GM23338 (cell line): Measurements from ENCODE around the gene PITRM1.

Experiments used
- CREB1 ChIP-seq: fragments of 250-450 bp; sonication (Bioruptor Pico); IDR thresholded peaks from 2 replicates; pipeline ENCODE4 v1.5.0; 2020; ENCODE audit warnings: low read depth, mild to moderate bottlenecking, moderate library complexity
- EZH2 ChIP-seq: fragments of 200-600 bp; sonication (generic); IDR thresholded peaks from one replicate; pipeline ENCODE4 v1.8.0; 2017; ENCODE audit warnings: antibody characterized with exemption, mild to moderate bottlenecking, low read depth; ENCODE audit not compliant: unreplicated experiment
- EZH2phosphoT487 ChIP-seq: fragments of 200-600 bp; sonication (generic); IDR thresholded peaks from one replicate; pipeline ENCODE4 v1.8.1; 2018; ENCODE audit warnings: antibody characterized with exemption; ENCODE audit not compliant: unreplicated experiment
- JUNB ChIP-seq: IDR thresholded peaks from one replicate; pipeline ENCODE4 v1.6.1; 2016; ENCODE audit warnings: antibody characterized with exemption; ENCODE audit not compliant: unreplicated experiment
- NANOG ChIP-seq: IDR thresholded peaks from 2 replicates; pipeline ENCODE4 v1.6.1; 2016; ENCODE audit warnings: antibody characterized with exemption, borderline replicate concordance
- POLR2AphosphoS5 ChIP-seq: IDR thresholded peaks from 2 replicates; pipeline ENCODE4 v1.6.1; 2016; ENCODE audit warnings: antibody characterized with exemption, low read depth
- REST ChIP-seq: IDR thresholded peaks from one replicate; pipeline ENCODE4 v1.6.1; 2018; ENCODE audit warnings: antibody characterized with exemption; ENCODE audit not compliant: unreplicated experiment
- STAT1 ChIP-seq: IDR thresholded peaks from one replicate; pipeline ENCODE4 v1.6.1; 2016; ENCODE audit warnings: antibody characterized with exemption; ENCODE audit not compliant: unreplicated experiment
- ZNF114 ChIP-seq: fragments of 250-450 bp; sonication (Bioruptor Pico); IDR thresholded peaks from 2 replicates; pipeline ENCODE4 v1.5.0; 2020; ENCODE audit warnings: mild to moderate bottlenecking, moderate library complexity
- ZNF331 ChIP-seq: fragments of 250-450 bp; sonication (Bioruptor Pico); IDR thresholded peaks from 2 replicates; pipeline ENCODE4 v1.5.0; 2020; ENCODE audit warnings: low read depth, mild to moderate bottlenecking, moderate library complexity
- TF ChIP-seq, protein P1 (sequence below), 2 experiments: fragments of 200-600 bp in 1 of 2; sonication (generic) in 1 of 2; conservative IDR thresholded peaks; 2 replicates each; pipeline versions ENCODE4 v1.5.1 to v1.6.1; 2016 to 2017; ENCODE audit warnings: antibody characterized with exemption in 2 of 2, low read depth in 2 of 2, mild to moderate bottlenecking in 2 of 2, moderate library complexity in 1 of 2
- TF ChIP-seq, protein P2 (sequence below): IDR thresholded peaks from 2 replicates; pipeline ENCODE4 v1.6.1; 2016; ENCODE audit warnings: antibody characterized with exemption
- TF ChIP-seq, protein P3 (sequence below): fragments of 250-450 bp; sonication (Bioruptor Pico); IDR thresholded peaks from 2 replicates; pipeline ENCODE4 v1.5.0; 2020; ENCODE audit warnings: mild to moderate bottlenecking, moderate library complexity

DNA sequence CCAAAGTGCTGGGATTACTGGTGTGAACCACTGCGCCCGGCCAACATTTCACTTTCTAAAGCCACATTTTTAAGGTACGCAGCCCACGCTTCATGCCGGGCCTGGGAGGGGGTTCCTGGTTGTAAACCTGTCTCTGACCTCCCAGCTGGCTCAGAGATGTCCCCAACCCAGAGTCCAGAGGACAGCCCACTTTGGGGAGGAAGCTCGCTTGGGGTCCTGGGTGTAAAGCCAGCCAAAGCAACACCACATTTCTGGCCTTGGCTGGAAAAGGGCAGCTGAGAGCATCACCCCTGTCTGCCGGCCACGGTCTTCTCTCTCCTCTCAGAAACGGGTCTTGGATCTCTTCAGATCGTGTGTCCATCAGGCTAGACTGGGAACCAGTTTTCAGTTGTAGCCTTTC, 23.9 kb upstream of the PITRM1 start:
- TF ChIP-seq, protein P1, sequence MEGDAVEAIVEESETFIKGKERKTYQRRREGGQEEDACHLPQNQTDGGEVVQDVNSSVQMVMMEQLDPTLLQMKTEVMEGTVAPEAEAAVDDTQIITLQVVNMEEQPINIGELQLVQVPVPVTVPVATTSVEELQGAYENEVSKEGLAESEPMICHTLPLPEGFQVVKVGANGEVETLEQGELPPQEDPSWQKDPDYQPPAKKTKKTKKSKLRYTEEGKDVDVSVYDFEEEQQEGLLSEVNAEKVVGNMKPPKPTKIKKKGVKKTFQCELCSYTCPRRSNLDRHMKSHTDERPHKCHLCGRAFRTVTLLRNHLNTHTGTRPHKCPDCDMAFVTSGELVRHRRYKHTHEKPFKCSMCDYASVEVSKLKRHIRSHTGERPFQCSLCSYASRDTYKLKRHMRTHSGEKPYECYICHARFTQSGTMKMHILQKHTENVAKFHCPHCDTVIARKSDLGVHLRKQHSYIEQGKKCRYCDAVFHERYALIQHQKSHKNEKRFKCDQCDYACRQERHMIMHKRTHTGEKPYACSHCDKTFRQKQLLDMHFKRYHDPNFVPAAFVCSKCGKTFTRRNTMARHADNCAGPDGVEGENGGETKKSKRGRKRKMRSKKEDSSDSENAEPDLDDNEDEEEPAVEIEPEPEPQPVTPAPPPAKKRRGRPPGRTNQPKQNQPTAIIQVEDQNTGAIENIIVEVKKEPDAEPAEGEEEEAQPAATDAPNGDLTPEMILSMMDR (conservative IDR thresholded peaks at IDR 0.05; ENCODE audit: low read depth in 2 of 2), result no peak
- TF ChIP-seq JUNB (no peak), POLR2AphosphoS5 (no peak), EZH2 (no peak), EZH2phosphoT487 (no peak), CREB1 (no peak), NANOG (no peak), REST (no peak), ZNF331 (CRISPR knock-in tag) (no peak), ZNF114 (CRISPR knock-in tag) (no peak), STAT1 (no peak)
- TF ChIP-seq, protein P2, sequence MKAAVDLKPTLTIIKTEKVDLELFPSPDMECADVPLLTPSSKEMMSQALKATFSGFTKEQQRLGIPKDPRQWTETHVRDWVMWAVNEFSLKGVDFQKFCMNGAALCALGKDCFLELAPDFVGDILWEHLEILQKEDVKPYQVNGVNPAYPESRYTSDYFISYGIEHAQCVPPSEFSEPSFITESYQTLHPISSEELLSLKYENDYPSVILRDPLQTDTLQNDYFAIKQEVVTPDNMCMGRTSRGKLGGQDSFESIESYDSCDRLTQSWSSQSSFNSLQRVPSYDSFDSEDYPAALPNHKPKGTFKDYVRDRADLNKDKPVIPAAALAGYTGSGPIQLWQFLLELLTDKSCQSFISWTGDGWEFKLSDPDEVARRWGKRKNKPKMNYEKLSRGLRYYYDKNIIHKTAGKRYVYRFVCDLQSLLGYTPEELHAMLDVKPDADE, result no peak
- TF ChIP-seq, protein P3, sequence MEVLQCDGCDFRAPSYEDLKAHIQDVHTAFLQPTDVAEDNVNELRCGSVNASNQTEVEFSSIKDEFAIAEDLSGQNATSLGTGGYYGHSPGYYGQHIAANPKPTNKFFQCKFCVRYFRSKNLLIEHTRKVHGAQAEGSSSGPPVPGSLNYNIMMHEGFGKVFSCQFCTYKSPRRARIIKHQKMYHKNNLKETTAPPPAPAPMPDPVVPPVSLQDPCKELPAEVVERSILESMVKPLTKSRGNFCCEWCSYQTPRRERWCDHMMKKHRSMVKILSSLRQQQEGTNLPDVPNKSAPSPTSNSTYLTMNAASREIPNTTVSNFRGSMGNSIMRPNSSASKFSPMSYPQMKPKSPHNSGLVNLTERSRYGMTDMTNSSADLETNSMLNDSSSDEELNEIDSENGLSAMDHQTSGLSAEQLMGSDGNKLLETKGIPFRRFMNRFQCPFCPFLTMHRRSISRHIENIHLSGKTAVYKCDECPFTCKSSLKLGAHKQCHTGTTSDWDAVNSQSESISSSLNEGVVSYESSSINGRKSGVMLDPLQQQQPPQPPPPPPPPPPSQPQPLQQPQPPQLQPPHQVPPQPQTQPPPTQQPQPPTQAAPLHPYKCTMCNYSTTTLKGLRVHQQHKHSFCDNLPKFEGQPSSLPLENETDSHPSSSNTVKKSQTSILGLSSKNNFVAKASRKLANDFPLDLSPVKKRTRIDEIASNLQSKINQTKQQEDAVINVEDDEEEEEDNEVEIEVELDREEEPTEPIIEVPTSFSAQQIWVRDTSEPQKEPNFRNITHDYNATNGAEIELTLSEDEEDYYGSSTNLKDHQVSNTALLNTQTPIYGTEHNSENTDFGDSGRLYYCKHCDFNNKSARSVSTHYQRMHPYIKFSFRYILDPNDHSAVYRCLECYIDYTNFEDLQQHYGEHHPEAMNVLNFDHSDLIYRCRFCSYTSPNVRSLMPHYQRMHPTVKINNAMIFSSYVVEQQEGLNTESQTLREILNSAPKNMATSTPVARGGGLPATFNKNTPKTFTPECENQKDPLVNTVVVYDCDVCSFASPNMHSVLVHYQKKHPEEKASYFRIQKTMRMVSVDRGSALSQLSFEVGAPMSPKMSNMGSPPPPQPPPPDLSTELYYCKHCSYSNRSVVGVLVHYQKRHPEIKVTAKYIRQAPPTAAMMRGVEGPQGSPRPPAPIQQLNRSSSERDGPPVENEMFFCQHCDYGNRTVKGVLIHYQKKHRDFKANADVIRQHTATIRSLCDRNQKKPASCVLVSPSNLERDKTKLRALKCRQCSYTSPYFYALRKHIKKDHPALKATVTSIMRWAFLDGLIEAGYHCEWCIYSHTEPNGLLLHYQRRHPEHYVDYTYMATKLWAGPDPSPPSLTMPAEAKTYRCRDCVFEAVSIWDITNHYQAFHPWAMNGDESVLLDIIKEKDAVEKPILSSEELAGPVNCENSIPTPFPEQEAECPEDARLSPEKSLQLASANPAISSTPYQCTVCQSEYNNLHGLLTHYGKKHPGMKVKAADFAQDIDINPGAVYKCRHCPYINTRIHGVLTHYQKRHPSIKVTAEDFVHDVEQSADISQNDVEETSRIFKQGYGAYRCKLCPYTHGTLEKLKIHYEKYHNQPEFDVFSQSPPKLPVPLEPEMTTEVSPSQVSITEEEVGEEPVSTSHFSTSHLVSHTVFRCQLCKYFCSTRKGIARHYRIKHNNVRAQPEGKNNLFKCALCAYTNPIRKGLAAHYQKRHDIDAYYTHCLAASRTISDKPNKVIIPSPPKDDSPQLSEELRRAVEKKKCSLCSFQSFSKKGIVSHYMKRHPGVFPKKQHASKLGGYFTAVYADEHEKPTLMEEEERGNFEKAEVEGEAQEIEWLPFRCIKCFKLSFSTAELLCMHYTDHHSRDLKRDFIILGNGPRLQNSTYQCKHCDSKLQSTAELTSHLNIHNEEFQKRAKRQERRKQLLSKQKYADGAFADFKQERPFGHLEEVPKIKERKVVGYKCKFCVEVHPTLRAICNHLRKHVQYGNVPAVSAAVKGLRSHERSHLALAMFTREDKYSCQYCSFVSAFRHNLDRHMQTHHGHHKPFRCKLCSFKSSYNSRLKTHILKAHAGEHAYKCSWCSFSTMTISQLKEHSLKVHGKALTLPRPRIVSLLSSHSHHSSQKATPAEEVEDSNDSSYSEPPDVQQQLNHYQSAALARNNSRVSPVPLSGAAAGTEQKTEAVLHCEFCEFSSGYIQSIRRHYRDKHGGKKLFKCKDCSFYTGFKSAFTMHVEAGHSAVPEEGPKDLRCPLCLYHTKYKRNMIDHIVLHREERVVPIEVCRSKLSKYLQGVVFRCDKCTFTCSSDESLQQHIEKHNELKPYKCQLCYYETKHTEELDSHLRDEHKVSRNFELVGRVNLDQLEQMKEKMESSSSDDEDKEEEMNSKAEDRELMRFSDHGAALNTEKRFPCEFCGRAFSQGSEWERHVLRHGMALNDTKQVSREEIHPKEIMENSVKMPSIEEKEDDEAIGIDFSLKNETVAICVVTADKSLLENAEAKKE (CRISPR knock-in tag), result no peak
